Activated CD8-positive, alpha-beta T cell treated with anti-CD3 and anti-CD28 coated beads, Interleukin-2, amount 10 ng/mL, durations not matched to agents 7 days and 5 days (primary cell): Measurements from ENCODE around the gene ZNF25. TPM values are rescaled to one million over a fixed set of nuclear protein-coding genes. Genes with fewer than 3 reads are reported as not detected.

Experiments used
- ATAC-seq: fragments of 150-1000 bp; cut with Tn5 transposase; one replicate; pipeline ENCODE4 v1.10.0; 2021; ENCODE audit warnings: moderate library complexity
- CTCF ChIA-PET: fragments of 350-600 bp; sonication (Branson Sonifier 250); formaldehyde crosslinking; loops from one replicate; lab custom pipeline; 2021; ENCODE audit warnings: antibody characterized with exemption; lab: Charles Lee
- POLR2A ChIA-PET: fragments of 350-600 bp; sonication (Branson Sonifier 250); formaldehyde crosslinking; loops from one replicate; lab custom pipeline; 2021; ENCODE audit warnings: antibody characterized with exemption; lab: Charles Lee
- DNase-seq: peaks from one replicate; pipeline ENCODE4 v3.0.0-alpha.2; 2020
- H3K27ac Mint-ChIP-seq: one replicate; pipeline ENCODE4 v1.8.0; 2021; ENCODE audit warnings: mild to moderate bottlenecking, mixed read lengths
- H3K27me3 Mint-ChIP-seq: one replicate; pipeline ENCODE4 v1.8.0; 2021; ENCODE audit warnings: low read depth, mixed read lengths
- H3K36me3 Mint-ChIP-seq: one replicate; pipeline ENCODE4 v1.8.0; 2021; ENCODE audit warnings: low read depth, mixed read lengths
- H3K4me1 Mint-ChIP-seq: one replicate; pipeline ENCODE4 v1.8.0; 2021; ENCODE audit warnings: low read depth, mixed read lengths
- H3K4me3 Mint-ChIP-seq: one replicate; pipeline ENCODE4 v1.8.0; 2021; ENCODE audit warnings: mild to moderate bottlenecking, mixed read lengths
- H3K9me3 Mint-ChIP-seq: one replicate; pipeline ENCODE4 v1.8.0; 2022; ENCODE audit warnings: mixed read lengths; ENCODE audit not compliant: insufficient read depth
- total RNA-seq, 2 experiments: library from RNA; stranded (reverse); gene quantifications; one replicate each; pipeline ENCODE4 v1.2.3, GENCODE V29; 2021

The ZNF25 gene
- total RNA-seq, 2 experiments from 2014 or later = 4.4 to 5.0 TPM

- no peak for ATAC-seq
- no peaks in the 10 kb centered on the region for H3K4me1 Mint-ChIP-seq
- CTCF ChIA-PET = interaction anchor here (1.4 kb wide), 1 partner anchor 15 kb away, joined by 5 read pairs; no protein-coding TSS in a partner anchor
Observed at GRCh38 chr10:37992083-37992482, 15.6 kb upstream of the ZNF25 start.

GRCh38 chr10:37991655-37992054 is 15.2 kb upstream of the ZNF25 start:
- no peaks in the 10 kb centered on the region for H3K9me3 Mint-ChIP-seq
- no peak for ATAC-seq
- no peaks in the 10 kb centered on the region for H3K36me3 Mint-ChIP-seq
- ChIA-PET POLR2A (no interaction called here), CTCF (no interaction called here)
- no peaks in the 10 kb centered on the region for H3K4me1 Mint-ChIP-seq
- H3K27me3 Mint-ChIP-seq = no peaks in the 10 kb centered on the region
- H3K27ac Mint-ChIP-seq = no peak overlapping the region
- H3K4me3 Mint-ChIP-seq = no peak overlapping the region
- DNase-seq = no peak

More at GRCh38 chr10:37992083-37992482, 15.6 kb upstream of the ZNF25 start:
- POLR2A ChIA-PET = no interaction called here
- Mint-ChIP-seq H3K36me3 (no peaks in the 10 kb centered on the region), H3K9me3 (no peaks in the 10 kb centered on the region), H3K27ac (no peak overlapping the region), H3K27me3 (no peaks in the 10 kb centered on the region), H3K4me3 (no peak overlapping the region)
- no peak for DNase-seq

- CTCF ChIA-PET = interaction anchor here (0.8 to 1.4 kb wide), 16 partner anchors 10 to 425 kb away, joined by 3 to 13 read pairs (median 4); partner anchors contain the start of genes ZNF33A and ZNF37A
- no peak for ATAC-seq
- no peak for DNase-seq
- Mint-ChIP-seq H3K9me3 (peaks cover 6% of the 10 kb centered on the region), H3K36me3 (peaks cover 18% of the 10 kb centered on the region), H3K27ac (peak overlapping the region; percentile 96), H3K4me3 (peak overlapping the region; percentile 90), H3K27me3 (no peaks in the 10 kb centered on the region), H3K4me1 (peaks cover 25% of the 10 kb centered on the region)
- POLR2A ChIA-PET = interaction anchor here (1.2 to 3.6 kb wide), 2 partner anchors 34 to 118 kb away, joined by 3 to 26 read pairs; partner anchors contain the start of gene ZNF33A
Observed at GRCh38 chr10:37976880-37977203, 395 bp upstream of the ZNF25 start.

GRCh38 chr10:37975401-37975991 is 951 bp downstream of the ZNF25 start:
- Mint-ChIP-seq H3K4me1 (peaks cover 25% of the 10 kb centered on the region), H3K27me3 (no peaks in the 10 kb centered on the region), H3K27ac (peak overlapping the region; percentile 96), H3K36me3 (peaks cover 23% of the 10 kb centered on the region), H3K4me3 (peak overlapping the region; percentile 90), H3K9me3 (peaks cover 6% of the 10 kb centered on the region)
- ChIA-PET CTCF (interaction anchor here (1.2 to 1.7 kb wide), 5 partner anchors 9 to 391 kb away, joined by 3 to 5 read pairs (median 4); partner anchors contain the start of gene ZNF248), POLR2A (interaction anchor here (1.2 to 3.6 kb wide), 2 partner anchors 35 to 118 kb away, joined by 6 to 26 read pairs; partner anchors contain the start of genes ZNF33A and ZNF37A)
- DNase-seq (peak; percentile 22), ATAC-seq (no peak)

GRCh38 chr10:37972396-37972795 is 4.1 kb downstream of the ZNF25 start:
- Mint-ChIP-seq H3K36me3 (peaks cover 45% of the 10 kb centered on the region), H3K4me1 (peaks cover 25% of the 10 kb centered on the region), H3K9me3 (peaks cover 6% of the 10 kb centered on the region), H3K27me3 (no peaks in the 10 kb centered on the region), H3K27ac (no peak overlapping the region), H3K4me3 (no peak overlapping the region)
- ATAC-seq (no peak), DNase-seq (no peak)
- POLR2A ChIA-PET = no interaction called here
- CTCF ChIA-PET = no interaction called here

GRCh38 chr10:37965006-37965405 is 11.4 kb downstream of the ZNF25 start:
- no peak overlapping the region for H3K4me3 Mint-ChIP-seq
- H3K4me1 Mint-ChIP-seq = no peaks in the 10 kb centered on the region
- ChIA-PET CTCF (interaction anchor here (1.6 kb wide), 1 partner anchor 10 kb away, joined by 5 read pairs; no protein-coding TSS in a partner anchor), POLR2A (no interaction called here)
- no peak for ATAC-seq
- peaks cover 13% of the 10 kb centered on the region for H3K9me3 Mint-ChIP-seq
- H3K27ac Mint-ChIP-seq = no peak overlapping the region
- DNase-seq = no peak
- H3K36me3 Mint-ChIP-seq = peaks cover 45% of the 10 kb centered on the region
- H3K27me3 Mint-ChIP-seq = no peaks in the 10 kb centered on the region

GRCh38 chr10:37960591-37961137 is 15.8 kb downstream of the ZNF25 start:
- peaks cover 31% of the 10 kb centered on the region for H3K36me3 Mint-ChIP-seq
- H3K27me3 Mint-ChIP-seq = no peaks in the 10 kb centered on the region
- H3K4me1 Mint-ChIP-seq = no peaks in the 10 kb centered on the region
- no peak overlapping the region for H3K27ac Mint-ChIP-seq
- no peak overlapping the region for H3K4me3 Mint-ChIP-seq
- ChIA-PET CTCF (interaction anchor here (1.7 kb wide), 1 partner anchor 16 kb away, joined by 7 read pairs; the partner anchor contains the start of gene ZNF25), POLR2A (no interaction called here)
- peaks cover 14% of the 10 kb centered on the region for H3K9me3 Mint-ChIP-seq
- DNase-seq (no peak), ATAC-seq (no peak)

- POLR2A ChIA-PET = no interaction called here
- DNase-seq = no peak
Observed at GRCh38 chr10:37957841-37958240, 18.6 kb downstream of the ZNF25 start.

GRCh38 chr10:37952926-37953325 is 23.5 kb downstream of the ZNF25 start:
- Mint-ChIP-seq H3K36me3 (peaks cover 67% of the 10 kb centered on the region), H3K27ac (no peak overlapping the region), H3K27me3 (no peaks in the 10 kb centered on the region), H3K9me3 (peaks cover 38% of the 10 kb centered on the region), H3K4me3 (no peak overlapping the region), H3K4me1 (no peaks in the 10 kb centered on the region)
- DNase-seq (no peak), ATAC-seq (no peak)
- POLR2A ChIA-PET = no interaction called here
- CTCF ChIA-PET = no interaction called here

More at GRCh38 chr10:37957841-37958240, 18.6 kb downstream of the ZNF25 start:
- CTCF ChIA-PET = no interaction called here
- no peaks in the 10 kb centered on the region for H3K27me3 Mint-ChIP-seq
- H3K4me3 Mint-ChIP-seq = no peak overlapping the region
- peaks cover 23% of the 10 kb centered on the region for H3K9me3 Mint-ChIP-seq
- H3K4me1 Mint-ChIP-seq = no peaks in the 10 kb centered on the region
- H3K27ac Mint-ChIP-seq = no peak overlapping the region
- peaks cover 47% of the 10 kb centered on the region for H3K36me3 Mint-ChIP-seq
- ATAC-seq = no peak

GRCh38 chr10:37952043-37952755 is 24.2 kb downstream of the ZNF25 start:
- H3K9me3 Mint-ChIP-seq = peaks cover 38% of the 10 kb centered on the region
- no peak overlapping the region for H3K4me3 Mint-ChIP-seq
- no peaks in the 10 kb centered on the region for H3K4me1 Mint-ChIP-seq
- DNase-seq = no peak
- H3K27ac Mint-ChIP-seq = no peak overlapping the region
- no peak for ATAC-seq
- H3K36me3 Mint-ChIP-seq = peaks cover 63% of the 10 kb centered on the region
- POLR2A ChIA-PET = no interaction called here
- CTCF ChIA-PET = no interaction called here
- H3K27me3 Mint-ChIP-seq = no peaks in the 10 kb centered on the region

- no peak for ATAC-seq
- H3K36me3 Mint-ChIP-seq = peaks cover 30% of the 10 kb centered on the region
Observed at GRCh38 chr10:37948210-37948609, 28.2 kb downstream of the ZNF25 start.

More at GRCh38 chr10:37948210-37948609, 28.2 kb downstream of the ZNF25 start:
- Mint-ChIP-seq H3K4me1 (no peaks in the 10 kb centered on the region), H3K27ac (no peak overlapping the region), H3K9me3 (peaks cover 23% of the 10 kb centered on the region), H3K27me3 (no peaks in the 10 kb centered on the region), H3K4me3 (no peak overlapping the region)
- no peak for DNase-seq
- ChIA-PET CTCF (no interaction called here), POLR2A (interaction anchor here (0.6 kb wide), 1 partner anchor 115 kb away, joined by 3 read pairs; no protein-coding TSS in a partner anchor)
